Keratinocyte (primary cell): ENCODE data around the gene CLCN5. TPM values are rescaled to one million over a fixed set of nuclear protein-coding genes. Genes with fewer than 3 reads are reported as not detected.

Source experiments
- DNase-seq: peaks from one replicate; pipeline ENCODE4 v3.0.0-alpha.2; 2011; ENCODE audit warnings: low read depth, missing footprints, low spot score
- FAIRE-seq: peaks from 2 replicates; lab custom pipeline; 2011; peaks lifted over from hg19 to GRCh38; lab: Jason Lieb, UNC
- H2AFZ ChIP-seq: 2 replicates; pipeline ENCODE4 v1.6.0; 2012; ENCODE audit warnings: low read length, control low read depth, inconsistent platforms; ENCODE audit not compliant: control insufficient read depth
- H3K27ac ChIP-seq: 2 replicates; pipeline ENCODE4 v1.5.1; 2011; ENCODE audit warnings: low read length; ENCODE audit not compliant: control insufficient read depth, insufficient read depth
- H3K27me3 ChIP-seq: 3 replicates; pipeline ENCODE4 v1.6.0; 2011; ENCODE audit warnings: low read length; ENCODE audit not compliant: control insufficient read depth, insufficient read depth; ENCODE audit errors: extremely low read depth
- H3K36me3 ChIP-seq, 2 experiments: 2 replicates in 1 of 2; 3 replicates in 1 of 2; pipeline ENCODE4 v1.5.1; 2011; ENCODE audit warnings: low read length in 2 of 2, mild to moderate bottlenecking in 1 of 2; ENCODE audit not compliant: control insufficient read depth in 2 of 2, insufficient read depth in 2 of 2; ENCODE audit errors: extremely low read depth in 1 of 2
- H3K4me1 ChIP-seq: 3 replicates; pipeline ENCODE4 v1.5.1; 2011; ENCODE audit warnings: low read length; ENCODE audit not compliant: control insufficient read depth, insufficient read depth; ENCODE audit errors: extremely low read depth
- H3K4me2 ChIP-seq: 3 replicates; pipeline ENCODE4 v1.6.0; 2011; ENCODE audit warnings: low read depth, low read length; ENCODE audit not compliant: control insufficient read depth, insufficient read depth; ENCODE audit errors: extremely low read depth
- H3K4me3 ChIP-seq, 3 experiments: fragments of 200-600 bp in 1 of 3; sonication (generic) in 1 of 3; 2 replicates in 2 of 3; 3 replicates in 1 of 3; pipeline ENCODE4 v1.5.1; 2011 to 2016; ENCODE audit warnings: low read length in 3 of 3, mild to moderate bottlenecking in 3 of 3, control low read depth in 2 of 3, inconsistent platforms in 1 of 3, low read depth in 1 of 3, mixed read lengths in 1 of 3, mixed run types in 1 of 3, moderate library complexity in 1 of 3; ENCODE audit not compliant: control insufficient read depth in 2 of 3, insufficient read depth in 2 of 3; ENCODE audit errors: extremely low read depth in 1 of 3
- H3K79me2 ChIP-seq: 2 replicates; pipeline ENCODE4 v1.6.0; 2012; ENCODE audit warnings: low read length; ENCODE audit not compliant: control insufficient read depth, insufficient read depth
- H3K9ac ChIP-seq: 3 replicates; pipeline ENCODE4 v1.6.0; 2011; ENCODE audit warnings: low read length; ENCODE audit not compliant: control insufficient read depth, insufficient read depth; ENCODE audit errors: extremely low read depth
- H3K9me1 ChIP-seq: 3 replicates; pipeline ENCODE4 v1.6.0; 2011; ENCODE audit warnings: low read length; ENCODE audit not compliant: control insufficient read depth, insufficient read depth; ENCODE audit errors: extremely low read depth
- H3K9me3 ChIP-seq: 2 replicates; pipeline ENCODE4 v1.5.1; 2012; ENCODE audit warnings: low read depth, low read length; ENCODE audit not compliant: control insufficient read depth
- H4K20me1 ChIP-seq: 3 replicates; pipeline ENCODE4 v1.6.0; 2011; ENCODE audit warnings: low read length; ENCODE audit not compliant: control insufficient read depth, insufficient read depth; ENCODE audit errors: extremely low read depth
- CTCF ChIP-seq, 3 experiments: IDR thresholded peaks in 1 of 3; conservative IDR thresholded peaks in 1 of 3; optimal IDR thresholded peaks in 1 of 3; 2 replicates in 2 of 3; 3 replicates in 1 of 3; pipeline versions ENCODE3 to v1.5.1; 2011; ENCODE audit warnings: low read length in 3 of 3, mild to moderate bottlenecking in 3 of 3, moderate library complexity in 2 of 3, control low read depth in 1 of 3, inconsistent platforms in 1 of 3; ENCODE audit not compliant: insufficient read depth in 2 of 3; ENCODE audit errors: extremely low read depth in 1 of 3
- EZH2 ChIP-seq: IDR thresholded peaks from one replicate; pipeline ENCODE4 v1.6.1; 2012; ENCODE audit warnings: inconsistent platforms, mild to moderate bottlenecking, low read length, moderate library complexity
- dilution Hi-C: fragments of 300-500 bp; cut with MboI; formaldehyde crosslinking; loops from one replicate; pipeline ENCODE4 v1.7.0; 2020; ENCODE audit warnings: low sequenced_read_pairs; ENCODE audit not compliant: extremely low pct_ligation_motif_present
- polyA plus RNA-seq, 5 experiments: library from polyadenylated mRNA; depleted of rRNA in 3 of 5; stranded (reverse) in 3 of 5; stranded (forward) in 1 of 5; unstranded in 1 of 5; fragments of >200 nt; gene quantifications; 1 replicate in 1 of 5; 2 replicates in 3 of 5; 3 replicates in 1 of 5; pipeline versions ENCODE4 v1.2.1 to v1.2.3, GENCODE V29; 2011 to 2012; ENCODE audit warnings: missing spikeins in 2 of 5, low read depth in 1 of 5, low replicate concordance in 1 of 5

Gene CLCN5
- polyA plus RNA-seq, 1 donor (not counting 4 experiments of a cell fraction or from before 2014, with no cell fraction given), result 3.9 TPM

GRCh38 chrX:50100188-50100587 lies 177.8 kb downstream of the CLCN5 start:
- Histone ChIP-seq H3K27me3 (no peaks in the 10 kb centered on the region), H3K27ac (no peak overlapping the region), H3K79me2 (no peaks in the 10 kb centered on the region), H3K4me3 (no peak overlapping the region), H3K36me3 (no peaks in the 10 kb centered on the region), H3K9me3 (no peaks in the 10 kb centered on the region), H3K4me2 (no peak overlapping the region), H4K20me1 (no peaks in the 10 kb centered on the region), H3K9me1 (no peaks in the 10 kb centered on the region), H2AFZ (no peak overlapping the region), H3K9ac (no peak overlapping the region), H3K4me1 (no peaks in the 10 kb centered on the region)
- FAIRE-seq (no peak), DNase-seq (no peak)
- peak; percentile 14 to 33 (median 22) for TF ChIP-seq CTCF (optimal IDR thresholded peaks at IDR 0.05 in 1 of 3, IDR thresholded peaks at IDR 0.05 in 1 of 3, conservative IDR thresholded peaks at IDR 0.05 in 1 of 3; ENCODE audit: extremely low read depth in 1 of 3, insufficient read depth in 2 of 3, low read length in 3 of 3)
- TF ChIP-seq EZH2, result no peak
- dilution Hi-C loops, result no loop called here

- no peak overlapping the region for H3K4me2 ChIP-seq
- H3K4me1 ChIP-seq, result no peaks in the 10 kb centered on the region
- H3K27me3 ChIP-seq, result no peaks in the 10 kb centered on the region
- H3K27ac ChIP-seq, result no peak overlapping the region
- no peaks in the 10 kb centered on the region for H3K79me2 ChIP-seq
- no peak overlapping the region for H3K4me3 ChIP-seq
- H2AFZ ChIP-seq, result no peak overlapping the region
- H4K20me1 ChIP-seq, result no peaks in the 10 kb centered on the region
- TF ChIP-seq EZH2, result no peak
- no peak for TF ChIP-seq CTCF (optimal IDR thresholded peaks at IDR 0.05 in 1 of 3, IDR thresholded peaks at IDR 0.05 in 1 of 3, conservative IDR thresholded peaks at IDR 0.05 in 1 of 3; ENCODE audit: extremely low read depth in 1 of 3, insufficient read depth in 2 of 3, low read length in 3 of 3)
- dilution Hi-C loops, result no loop called here
- no peaks in the 10 kb centered on the region for H3K9me3 ChIP-seq
- no peaks in the 10 kb centered on the region for H3K9me1 ChIP-seq
- no peak overlapping the region for H3K9ac ChIP-seq
- DNase-seq (no peak), FAIRE-seq (no peak)
- no peaks in the 10 kb centered on the region for H3K36me3 ChIP-seq
Measured at GRCh38 chrX:50103176-50103575, 180.8 kb downstream of the CLCN5 start.
